GM10248 (cell line): Measurements from ENCODE around the gene NOP58.

Experiments used
- CTCF ChIA-PET: fragments of 300-600 bp; sonication (Branson Sonifier 250); formaldehyde crosslinking; extraction: SDS; loops from one replicate; lab custom pipeline; 2021; ENCODE audit warnings: antibody characterized with exemption; lab: Yijun Ruan, JAX
- POLR2A ChIA-PET: fragments of 350-650 bp; sonication (Branson Sonifier 250); formaldehyde crosslinking; extraction: SDS; loops from one replicate; lab custom pipeline; 2020; ENCODE audit warnings: antibody characterized with exemption; lab: Yijun Ruan, JAX
- DNase-seq: peaks from one replicate; pipeline ENCODE4 v3.0.0; 2012; ENCODE audit errors: extremely low spot score
- TF ChIP-seq, protein P1 (sequence below): IDR thresholded peaks from 2 replicates; pipeline ENCODE4 v1.5.1; 2012; ENCODE audit warnings: mild to moderate bottlenecking, low read depth; ENCODE audit errors: extremely low read depth, missing control alignments, control extremely low read depth

Gene NOP58

DNA sequence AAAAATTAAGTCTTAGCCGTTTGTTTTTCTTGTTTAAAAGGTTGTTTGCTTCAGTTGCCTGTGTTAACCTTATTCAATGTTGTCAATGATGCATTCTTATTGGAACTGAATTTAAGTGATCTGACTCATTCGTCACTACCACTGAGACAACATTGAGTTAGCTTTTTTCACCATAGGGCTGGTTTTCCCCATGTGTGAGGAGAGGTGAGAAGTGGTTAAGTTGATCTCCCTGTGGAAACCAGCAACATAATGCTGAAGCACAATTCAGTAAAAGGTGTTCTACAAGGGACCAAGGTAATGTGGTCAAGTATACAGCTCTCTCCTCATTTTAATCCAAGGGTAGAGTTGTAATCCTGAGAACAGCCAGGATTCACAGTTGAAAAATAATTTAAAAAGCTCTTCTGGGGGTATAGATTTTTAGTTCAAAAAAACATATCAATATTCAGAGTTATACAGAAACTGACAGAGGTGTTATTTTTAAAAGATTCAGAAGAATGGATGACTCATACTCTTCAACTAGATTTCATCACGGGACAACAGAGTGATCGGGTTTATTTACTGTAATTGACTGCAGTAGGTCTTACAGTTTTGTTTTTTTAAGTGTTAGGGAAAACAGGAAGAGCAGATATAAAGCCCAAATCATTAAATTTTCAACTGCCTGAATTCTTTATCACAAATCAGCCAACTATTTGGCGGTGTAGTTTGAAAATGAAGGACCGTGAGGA is 12.6 kb downstream of the NOP58 start:
- TF ChIP-seq, protein P1, sequence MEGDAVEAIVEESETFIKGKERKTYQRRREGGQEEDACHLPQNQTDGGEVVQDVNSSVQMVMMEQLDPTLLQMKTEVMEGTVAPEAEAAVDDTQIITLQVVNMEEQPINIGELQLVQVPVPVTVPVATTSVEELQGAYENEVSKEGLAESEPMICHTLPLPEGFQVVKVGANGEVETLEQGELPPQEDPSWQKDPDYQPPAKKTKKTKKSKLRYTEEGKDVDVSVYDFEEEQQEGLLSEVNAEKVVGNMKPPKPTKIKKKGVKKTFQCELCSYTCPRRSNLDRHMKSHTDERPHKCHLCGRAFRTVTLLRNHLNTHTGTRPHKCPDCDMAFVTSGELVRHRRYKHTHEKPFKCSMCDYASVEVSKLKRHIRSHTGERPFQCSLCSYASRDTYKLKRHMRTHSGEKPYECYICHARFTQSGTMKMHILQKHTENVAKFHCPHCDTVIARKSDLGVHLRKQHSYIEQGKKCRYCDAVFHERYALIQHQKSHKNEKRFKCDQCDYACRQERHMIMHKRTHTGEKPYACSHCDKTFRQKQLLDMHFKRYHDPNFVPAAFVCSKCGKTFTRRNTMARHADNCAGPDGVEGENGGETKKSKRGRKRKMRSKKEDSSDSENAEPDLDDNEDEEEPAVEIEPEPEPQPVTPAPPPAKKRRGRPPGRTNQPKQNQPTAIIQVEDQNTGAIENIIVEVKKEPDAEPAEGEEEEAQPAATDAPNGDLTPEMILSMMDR = no peak
- CTCF ChIA-PET = interaction anchor here (0.9 to 3.3 kb wide), 8 partner anchors 9 to 38 kb away, joined by 3 to 15 read pairs (median 3); no protein-coding TSS in a partner anchor
- no peak for DNase-seq
- POLR2A ChIA-PET = interaction anchor here (0.5 to 1.5 kb wide), 2 partner anchors 11 to 22 kb away, joined by 5 to 6 read pairs; no protein-coding TSS in a partner anchor

DNA sequence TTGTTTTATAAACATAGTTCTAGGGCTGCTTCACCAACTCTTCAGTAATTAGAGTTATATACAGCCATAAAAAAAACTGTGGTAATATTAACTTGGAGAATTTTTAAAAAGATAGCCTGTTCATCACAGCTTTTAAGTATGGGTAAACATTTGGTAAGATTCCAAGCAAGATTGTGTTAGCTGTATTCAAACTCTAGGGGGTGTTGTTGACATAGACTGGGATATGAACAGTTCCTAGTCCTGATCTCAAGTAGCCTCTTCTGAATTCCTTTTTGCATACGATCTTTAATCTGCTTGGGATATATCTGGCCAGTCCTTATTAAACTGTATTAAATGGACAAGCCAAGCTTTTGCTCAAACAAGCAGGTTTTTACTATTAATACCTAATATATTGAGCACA is 13.4 kb downstream of the NOP58 start:
- no peak for DNase-seq
- TF ChIP-seq, protein P1 = peak; percentile 15
- ChIA-PET POLR2A (interaction anchor here (0.5 to 1.5 kb wide), 2 partner anchors 12 to 1032 kb away, joined by 5 to 6 read pairs; no protein-coding TSS in a partner anchor), CTCF (interaction anchor here (1.0 to 4.2 kb wide), 6 partner anchors 8 to 37 kb away, joined by 3 to 15 read pairs (median 7); no protein-coding TSS in a partner anchor)

DNA sequence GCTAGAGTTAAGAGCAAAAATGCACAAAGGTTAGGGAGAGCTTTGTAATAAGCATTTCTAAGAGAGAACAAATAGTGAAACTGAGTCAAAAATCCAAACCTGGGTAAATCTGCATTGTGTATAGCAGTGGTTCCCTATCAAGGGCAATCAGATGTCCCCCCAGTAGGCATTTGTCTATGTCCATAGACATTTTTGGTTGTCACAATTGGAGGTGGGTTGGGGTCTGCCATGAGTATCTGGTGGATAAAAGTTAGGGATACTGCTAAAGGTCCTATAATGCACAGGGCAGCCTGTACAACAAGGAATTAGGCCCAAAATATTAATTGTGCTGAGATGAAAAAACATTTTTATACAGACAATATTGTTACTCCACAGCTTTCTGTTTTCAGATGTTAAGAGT is 21.0 kb downstream of the NOP58 start:
- ChIA-PET CTCF (interaction anchor here (1.3 to 2.2 kb wide), 3 partner anchors 7 to 17 kb away, joined by 3 to 4 read pairs (median 3); no protein-coding TSS in a partner anchor), POLR2A (interaction anchor here (0.6 to 0.9 kb wide), 2 partner anchors 22 to 1508 kb away, joined by 3 read pairs; no protein-coding TSS in a partner anchor)
- TF ChIP-seq, protein P1 = no peak
- no peak for DNase-seq

DNA sequence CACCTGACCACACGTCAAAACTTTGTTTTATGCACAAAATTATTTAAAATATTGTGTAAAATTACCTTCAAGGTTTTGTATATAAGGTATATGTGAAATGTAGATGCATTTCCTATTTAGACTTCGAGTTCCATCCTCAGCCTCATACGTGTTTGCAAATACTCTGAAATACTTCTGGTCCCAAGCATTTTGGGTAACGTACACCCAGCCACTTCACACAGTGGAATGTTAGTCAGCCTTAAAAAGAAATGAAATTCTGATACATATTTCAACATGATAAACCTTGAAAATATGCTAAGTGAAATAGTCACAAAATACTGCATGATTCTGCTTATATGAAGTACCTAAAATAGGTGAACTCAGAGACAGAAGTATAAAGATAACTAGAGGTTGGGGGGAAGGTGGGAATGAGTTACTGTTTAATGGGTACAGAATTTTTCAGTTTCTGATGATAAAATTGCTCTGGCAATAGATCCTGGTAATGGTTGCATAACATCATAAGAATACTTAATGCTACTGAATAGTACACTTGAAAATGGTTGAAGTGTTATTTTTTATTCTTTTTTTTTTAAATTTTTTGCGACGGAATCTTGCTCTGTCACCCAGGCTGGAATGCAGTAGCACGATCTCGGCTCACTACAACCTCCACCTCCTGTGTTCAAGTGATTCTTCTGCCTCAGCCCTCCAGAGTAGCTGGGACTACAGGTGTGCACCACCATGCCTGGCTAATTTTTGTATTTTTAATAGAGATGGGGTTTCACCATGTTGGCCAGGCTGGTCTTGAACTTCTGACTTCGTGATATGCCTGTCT is 24.0 kb downstream of the NOP58 start:
- TF ChIP-seq, protein P1 = no peak
- POLR2A ChIA-PET = no interaction called here
- no peak for DNase-seq
- CTCF ChIA-PET = interaction anchor here (1.4 kb wide), 1 partner anchor 10 kb away, joined by 3 read pairs; no protein-coding TSS in a partner anchor

DNA sequence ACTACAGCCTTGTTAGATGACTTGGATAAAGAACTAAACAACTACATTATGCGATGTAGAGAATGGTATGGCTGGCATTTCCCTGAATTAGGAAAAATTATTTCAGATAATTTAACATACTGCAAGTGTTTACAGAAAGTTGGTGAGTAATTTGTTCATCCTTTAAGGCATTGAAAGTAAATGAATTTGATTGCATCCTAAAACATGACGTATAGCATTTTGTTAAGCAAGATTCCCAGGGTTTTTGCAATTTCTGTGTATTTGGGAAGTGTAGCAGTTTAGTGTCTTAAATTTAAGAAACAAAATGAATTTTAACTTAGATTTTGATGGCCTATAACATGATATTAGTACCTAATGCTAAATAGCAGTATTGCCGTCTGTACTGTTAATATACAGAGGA is 24.8 kb downstream of the NOP58 start:
- ChIA-PET POLR2A (no interaction called here), CTCF (no interaction called here)
- TF ChIP-seq, protein P1 = no peak
- DNase-seq = no peak

DNA sequence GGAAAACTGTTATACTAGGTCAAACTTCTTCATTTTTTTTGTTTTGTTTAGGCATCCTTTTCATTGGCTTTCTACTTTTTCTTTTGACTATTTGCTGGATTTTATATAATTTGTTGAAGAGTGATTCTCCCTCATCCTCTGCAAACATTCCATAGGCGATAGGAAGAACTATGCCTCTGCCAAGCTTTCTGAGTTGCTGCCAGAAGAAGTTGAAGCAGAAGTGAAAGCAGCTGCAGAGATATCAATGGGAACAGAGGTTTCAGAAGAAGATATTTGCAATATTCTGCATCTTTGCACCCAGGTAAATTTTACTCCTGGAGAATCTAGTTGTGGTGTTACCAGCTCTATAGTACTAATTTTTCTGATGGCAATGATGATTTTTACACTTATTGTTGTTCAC is 25.4 kb downstream of the NOP58 start:
- no peak for DNase-seq
- CTCF ChIA-PET = no interaction called here
- TF ChIP-seq, protein P1 = no peak
- POLR2A ChIA-PET = no interaction called here
